Ectodermal cell (in vitro differentiated cells): ENCODE data around the gene GUCY2D.

Source experiments
- H3K27ac ChIP-seq: 2 replicates; pipeline ENCODE4 v1.7.0; 2013; ENCODE audit warnings: mild to moderate bottlenecking, low read depth, low read length; ENCODE audit not compliant: insufficient read depth, poor library complexity, severe bottlenecking
- H3K27me3 ChIP-seq: 2 replicates; pipeline ENCODE4 v1.7.0; 2013; ENCODE audit warnings: mild to moderate bottlenecking, low read length; ENCODE audit not compliant: insufficient read depth, control insufficient read depth, poor library complexity, severe bottlenecking
- H3K36me3 ChIP-seq: one replicate; pipeline ENCODE4 v1.7.0; 2013; ENCODE audit warnings: low read length; ENCODE audit not compliant: control insufficient read depth, insufficient read depth
- H3K4me1 ChIP-seq: one replicate; pipeline ENCODE4 v1.7.0; 2013; ENCODE audit warnings: low read length; ENCODE audit not compliant: control insufficient read depth, insufficient read depth
- H3K4me3 ChIP-seq: 2 replicates; pipeline ENCODE4 v1.7.0; 2013; ENCODE audit warnings: low read depth, low read length, control low read depth; ENCODE audit not compliant: insufficient read depth
- H3K9me3 ChIP-seq: 2 replicates; pipeline ENCODE4 v1.7.0; 2013; ENCODE audit warnings: mild to moderate bottlenecking, low read length, moderate library complexity; ENCODE audit not compliant: control insufficient read depth
- WGBS, 2 experiments: methylation state at CpG; one replicate each; pipeline ENCODE4 v1.1.7; 2013; ENCODE audit warnings: missing lambda C conversion rate in 2 of 2; 5-methylcytosine and 5-hydroxymethylcytosine counted together

GUCY2D gene

DNA sequence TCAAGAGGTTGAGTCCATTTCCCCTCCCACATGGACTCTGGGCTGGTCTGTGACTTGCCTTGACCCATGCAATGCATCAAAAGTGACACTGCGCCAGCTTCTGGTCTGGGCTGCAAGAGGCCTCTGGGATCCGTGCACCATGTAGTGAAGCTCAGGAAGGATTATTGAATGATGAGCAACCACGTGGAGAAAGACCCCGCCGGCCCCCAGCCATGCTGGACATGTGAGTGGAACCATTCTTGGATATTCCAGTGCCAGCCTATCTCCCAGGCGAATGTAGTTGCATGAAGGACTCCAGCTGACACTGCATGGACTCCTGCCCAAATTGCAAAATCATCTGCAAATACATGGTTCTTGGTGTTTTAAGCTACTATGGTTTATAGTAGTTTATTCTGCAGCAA is 28.8 kb downstream of the GUCY2D start:
- 88% methylated on average over 6 of the region's 6 CpGs for WGBS, 2 experiments
- H3K36me3 ChIP-seq = no peaks in the 10 kb centered on the region
- no peaks in the 10 kb centered on the region for H3K9me3 ChIP-seq
- H3K4me3 ChIP-seq = no peak overlapping the region
- H3K27me3 ChIP-seq = no peaks in the 10 kb centered on the region
- no peaks in the 10 kb centered on the region for H3K4me1 ChIP-seq
- H3K27ac ChIP-seq = no peak overlapping the region

DNA sequence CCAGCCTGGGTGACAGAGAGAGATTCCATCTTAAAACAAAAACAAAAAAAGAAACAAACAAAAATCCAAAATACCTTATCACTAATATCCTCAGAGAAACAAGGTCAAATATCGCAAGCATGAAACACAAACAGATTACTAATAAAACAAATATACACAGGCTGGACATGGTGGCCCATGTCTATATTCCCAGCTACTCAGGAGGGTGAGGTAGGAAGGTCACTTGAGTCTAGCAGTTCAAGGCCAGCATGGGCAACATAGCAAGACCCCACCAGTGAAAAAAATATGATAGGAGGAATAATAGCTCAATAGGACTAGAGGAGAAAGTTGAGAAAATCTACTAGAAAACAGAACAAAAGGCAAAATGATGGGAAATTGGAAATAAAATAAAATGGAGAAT is 29.5 kb downstream of the GUCY2D start:
- Histone ChIP-seq H3K27me3 (no peaks in the 10 kb centered on the region), H3K4me1 (no peaks in the 10 kb centered on the region), H3K4me3 (no peak overlapping the region), H3K36me3 (no peaks in the 10 kb centered on the region), H3K27ac (no peak overlapping the region), H3K9me3 (no peaks in the 10 kb centered on the region)
- 93 to 97% methylated on average over 1 of the region's 1 CpG for WGBS, 2 experiments

DNA sequence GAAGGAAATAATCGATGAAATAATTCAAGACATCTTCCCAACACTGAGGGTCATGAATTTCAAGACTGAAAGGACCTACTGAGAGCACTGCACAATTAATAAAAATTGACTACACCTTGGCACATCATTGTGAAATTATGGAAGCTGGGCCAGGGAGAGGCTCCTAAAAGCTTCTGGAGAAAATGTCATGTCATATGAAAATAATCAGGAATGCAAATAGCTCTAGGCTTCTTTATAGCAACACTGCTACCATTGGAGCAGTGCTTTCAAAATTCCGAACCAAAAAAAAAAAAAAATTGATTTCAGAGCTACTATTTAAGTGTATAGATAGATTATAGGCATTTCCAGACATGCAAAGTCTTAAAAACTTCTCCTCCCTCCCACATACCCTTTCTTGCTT is 30.0 kb downstream of the GUCY2D start:
- H3K36me3 ChIP-seq = no peaks in the 10 kb centered on the region
- WGBS, 2 experiments = 75 to 100% methylated on average over 1 of the region's 2 CpGs

DNA sequence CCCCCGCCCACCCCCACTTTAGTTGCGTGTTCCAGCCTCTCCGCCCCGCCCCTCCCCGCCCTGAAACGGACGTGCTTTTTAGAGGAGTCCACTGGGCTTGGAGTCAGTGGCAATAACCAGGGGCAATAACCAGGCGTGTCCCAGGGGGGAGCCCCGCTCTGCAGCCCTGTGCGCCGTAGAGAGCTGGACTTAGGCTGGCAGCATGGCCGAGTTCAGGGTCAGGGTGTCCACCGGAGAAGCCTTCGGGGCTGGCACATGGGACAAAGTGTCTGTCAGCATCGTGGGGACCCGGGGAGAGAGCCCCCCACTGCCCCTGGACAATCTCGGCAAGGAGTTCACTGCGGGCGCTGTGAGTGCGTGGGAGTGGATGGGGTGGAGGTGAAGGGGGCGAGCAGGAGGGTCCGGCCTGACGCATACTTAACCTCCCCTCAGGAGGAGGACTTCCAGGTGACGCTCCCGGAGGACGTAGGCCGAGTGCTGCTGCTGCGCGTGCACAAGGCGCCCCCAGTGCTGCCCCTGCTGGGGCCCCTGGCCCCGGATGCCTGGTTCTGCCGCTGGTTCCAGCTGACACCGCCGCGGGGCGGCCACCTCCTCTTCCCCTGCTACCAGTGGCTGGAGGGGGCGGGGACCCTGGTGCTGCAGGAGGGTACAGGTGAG is 36.7 kb downstream of the GUCY2D start, which contains the start of gene ALOX15B:
TSS of gene ALOX15B (plus strand) at position 106 of the 657 bp plus-strand sequence. CDS start at position 203, 97 bp downstream.
- H3K9me3 ChIP-seq = no peaks in the 10 kb centered on the region
- no peak within 1 kb of the TSS for H3K27ac ChIP-seq
- no peaks in the 10 kb centered on the region for H3K4me1 ChIP-seq
- H3K36me3 ChIP-seq = no peaks in the 10 kb centered on the region
- 88 to 91% methylated on average over 37 of the region's 37 CpGs for WGBS, 2 experiments
- no peak within 1 kb of the TSS for H3K4me3 ChIP-seq
- no peaks in the 10 kb centered on the region for H3K27me3 ChIP-seq

More for the DNA sequence above, 30.0 kb downstream of the GUCY2D start:
- no peaks in the 10 kb centered on the region for H3K4me1 ChIP-seq
- no peaks in the 10 kb centered on the region for H3K27me3 ChIP-seq
- H3K9me3 ChIP-seq = no peaks in the 10 kb centered on the region
- no peak overlapping the region for H3K27ac ChIP-seq
- no peak overlapping the region for H3K4me3 ChIP-seq

DNA sequence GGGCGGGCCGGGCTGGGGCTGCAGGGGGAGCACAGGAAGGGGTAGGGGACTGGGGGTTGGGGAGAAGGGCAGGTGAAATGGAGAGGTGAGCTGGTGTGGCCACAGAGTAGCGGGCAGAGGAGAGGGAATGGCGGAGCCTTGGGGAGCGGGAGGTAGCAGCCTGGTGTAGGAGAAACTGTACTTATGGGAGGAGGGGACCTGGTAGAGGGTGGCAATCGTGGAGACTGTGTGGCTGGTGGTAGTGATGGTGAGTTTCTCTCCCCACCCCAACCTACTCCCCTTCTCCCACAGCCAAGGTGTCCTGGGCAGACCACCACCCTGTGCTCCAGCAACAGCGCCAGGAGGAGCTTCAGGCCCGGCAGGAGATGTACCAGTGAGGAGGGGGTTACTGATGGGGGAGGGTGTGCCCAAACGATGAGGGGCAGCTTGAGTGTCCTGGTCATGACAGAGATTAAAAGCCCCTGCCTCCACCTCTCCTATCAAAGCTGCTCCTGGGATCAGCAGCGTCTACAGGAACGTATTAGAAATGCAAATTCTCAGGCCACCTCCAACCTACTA is 37.3 kb downstream of the GUCY2D start:
- H3K27me3 ChIP-seq = no peaks in the 10 kb centered on the region
- WGBS, 2 experiments = 89 to 91% methylated on average over 10 of the region's 11 CpGs
- no peak overlapping the region for H3K4me3 ChIP-seq
- no peaks in the 10 kb centered on the region for H3K9me3 ChIP-seq
- H3K36me3 ChIP-seq = no peaks in the 10 kb centered on the region
- no peaks in the 10 kb centered on the region for H3K4me1 ChIP-seq
- H3K27ac ChIP-seq = no peak overlapping the region

DNA sequence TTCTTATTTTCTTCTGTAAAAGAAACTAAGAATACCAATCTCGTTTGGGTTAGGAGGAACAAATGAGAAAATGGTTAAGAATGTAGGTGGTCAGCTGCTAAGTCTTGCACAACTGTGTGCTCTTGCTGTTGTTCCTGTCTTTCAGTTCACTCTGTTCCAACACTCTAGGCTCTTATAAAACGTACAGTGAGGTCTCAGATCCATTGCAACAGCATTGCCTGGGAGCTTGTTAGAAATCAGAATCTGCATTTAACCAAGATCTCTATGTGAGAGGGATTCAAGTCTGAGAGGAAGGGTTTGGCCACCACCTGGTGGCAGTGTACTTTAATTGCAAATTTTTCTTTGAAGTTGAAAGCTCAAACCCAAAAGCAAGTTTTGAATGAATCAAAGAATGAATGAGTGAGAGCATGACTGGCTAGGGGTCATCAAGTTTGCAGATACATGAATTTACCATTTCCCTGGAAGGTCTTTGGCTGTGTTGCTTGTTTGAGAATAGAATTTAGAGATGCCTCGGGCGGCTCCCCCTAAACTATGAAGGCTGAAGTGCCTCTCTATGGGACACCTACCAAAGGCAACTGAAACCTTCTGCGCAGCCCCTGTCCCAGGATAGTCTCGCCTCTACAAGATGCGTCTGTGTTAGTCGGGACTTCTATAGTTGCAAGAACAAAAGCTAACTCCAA is 39.0 kb downstream of the GUCY2D start:
- no peaks in the 10 kb centered on the region for H3K9me3 ChIP-seq
- H3K4me3 ChIP-seq = no peak overlapping the region
- H3K27ac ChIP-seq = no peak overlapping the region
- no peaks in the 10 kb centered on the region for H3K36me3 ChIP-seq
- WGBS, 2 experiments = 80 to 82% methylated on average over 8 of the region's 8 CpGs
- no peaks in the 10 kb centered on the region for H3K4me1 ChIP-seq
- no peaks in the 10 kb centered on the region for H3K27me3 ChIP-seq

DNA sequence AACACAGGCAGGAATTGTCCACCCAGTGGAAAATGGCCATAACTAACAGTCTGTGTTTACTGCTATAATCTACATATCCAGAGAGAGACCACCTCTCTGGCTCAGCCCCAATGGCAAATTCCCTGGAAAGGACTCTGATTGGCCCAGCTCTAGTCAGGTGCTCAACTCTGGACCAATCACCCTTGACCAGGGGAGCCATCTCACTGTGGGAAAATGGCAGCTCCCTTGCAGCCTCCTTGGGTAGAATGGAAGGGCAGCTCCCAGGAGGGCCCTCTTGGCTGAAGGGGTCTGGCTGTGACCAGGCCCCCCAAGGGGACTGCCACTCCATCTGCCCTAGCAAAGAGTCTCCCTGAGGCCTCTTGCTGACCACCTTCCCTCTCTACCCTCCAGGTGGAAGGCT is 39.6 kb downstream of the GUCY2D start:
- Histone ChIP-seq H3K27ac (no peak overlapping the region), H3K4me3 (no peak overlapping the region), H3K9me3 (no peaks in the 10 kb centered on the region), H3K27me3 (no peaks in the 10 kb centered on the region), H3K36me3 (no peaks in the 10 kb centered on the region), H3K4me1 (no peaks in the 10 kb centered on the region)

DNA sequence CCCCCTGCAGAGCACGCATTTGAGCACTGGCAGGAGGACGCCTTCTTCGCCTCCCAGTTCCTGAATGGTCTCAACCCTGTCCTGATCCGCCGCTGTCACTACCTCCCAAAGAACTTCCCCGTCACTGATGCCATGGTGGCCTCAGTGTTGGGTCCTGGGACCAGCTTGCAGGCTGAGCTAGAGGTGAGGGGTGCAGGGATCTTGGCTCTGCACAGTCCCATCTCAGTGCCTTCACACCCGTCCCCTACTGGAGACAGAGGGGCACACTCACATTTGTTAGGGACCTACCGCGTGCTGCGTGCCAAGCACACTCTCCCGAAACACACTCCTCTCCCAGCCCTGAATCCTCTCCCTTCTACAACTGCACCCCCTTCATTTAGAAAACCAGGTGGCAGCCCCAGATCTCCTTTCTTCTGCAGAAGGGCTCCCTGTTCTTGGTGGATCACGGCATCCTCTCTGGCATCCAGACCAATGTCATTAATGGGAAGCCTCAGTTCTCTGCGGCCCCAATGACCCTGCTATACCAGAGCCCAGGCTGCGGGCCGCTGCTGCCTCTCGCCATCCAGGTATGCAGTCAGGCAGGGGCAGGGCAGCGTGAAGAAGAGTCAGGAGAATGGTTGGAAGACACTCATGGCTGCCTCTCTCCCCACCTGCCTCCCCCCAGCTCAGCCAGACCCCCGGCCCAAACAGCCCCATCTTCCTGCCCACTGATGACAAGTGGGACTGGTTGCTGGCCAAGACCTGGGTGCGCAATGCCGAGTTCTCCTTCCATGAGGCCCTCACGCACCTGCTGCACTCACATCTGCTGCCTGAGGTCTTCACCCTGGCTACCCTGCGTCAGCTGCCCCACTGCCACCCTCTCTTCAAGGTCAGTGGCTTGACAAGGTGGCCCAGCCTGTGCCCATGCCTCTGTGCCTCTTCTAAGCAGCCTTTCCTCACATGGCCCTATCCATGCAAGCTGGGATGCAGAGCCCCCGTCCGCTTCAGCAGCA is 42.7 kb downstream of the GUCY2D start:
- Histone ChIP-seq H3K4me3 (no peak overlapping the region), H3K27ac (no peak overlapping the region), H3K9me3 (no peaks in the 10 kb centered on the region), H3K4me1 (no peaks in the 10 kb centered on the region), H3K27me3 (no peaks in the 10 kb centered on the region), H3K36me3 (no peaks in the 10 kb centered on the region)
- WGBS, 2 experiments = 82 to 86% methylated on average over 24 of the region's 24 CpGs

DNA sequence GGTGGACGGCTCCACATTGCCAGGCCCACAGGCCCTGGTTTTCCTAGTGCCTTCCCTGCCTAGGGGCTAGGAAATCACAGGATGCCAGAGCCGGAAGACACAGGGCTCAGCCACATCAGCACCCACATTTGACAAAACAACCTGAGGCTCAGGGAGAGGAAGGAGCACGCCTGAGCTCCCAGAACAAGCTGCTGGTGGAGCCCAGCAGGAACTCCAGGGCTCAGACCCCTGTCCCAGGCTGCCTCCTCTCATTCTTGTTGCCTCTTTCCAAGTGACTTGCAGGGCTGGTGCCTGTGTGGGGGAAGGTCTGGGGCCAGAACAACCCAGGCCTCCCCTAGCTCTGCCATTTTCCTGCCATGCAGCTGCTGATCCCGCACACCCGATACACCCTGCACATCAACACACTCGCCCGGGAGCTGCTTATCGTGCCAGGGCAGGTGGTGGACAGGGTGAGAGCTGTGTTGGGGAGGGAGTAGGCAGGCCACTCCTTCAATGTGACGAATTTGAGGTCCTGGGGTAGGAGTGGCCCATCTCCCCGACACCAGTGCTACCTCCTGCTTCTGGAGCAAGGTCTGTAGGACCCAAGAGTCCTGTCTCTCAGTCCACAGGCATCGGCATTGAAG is 44.0 kb downstream of the GUCY2D start:
- H3K4me1 ChIP-seq = no peaks in the 10 kb centered on the region
- H3K27ac ChIP-seq = no peak overlapping the region
- H3K4me3 ChIP-seq = no peak overlapping the region
- H3K36me3 ChIP-seq = no peaks in the 10 kb centered on the region
- 95% methylated on average over 11 of the region's 11 CpGs for WGBS, 2 experiments
- no peaks in the 10 kb centered on the region for H3K27me3 ChIP-seq
- no peaks in the 10 kb centered on the region for H3K9me3 ChIP-seq
